NCI-H345 treated with DMSO at 0.1 percent for 48 hours (cell line): ENCODE results near the gene CHRM4.
"Not testable (repeated sequence)": the region's sequence is repeated elsewhere in the genome, so short reads cannot be mapped to it uniquely, and the experiment has no call there.

Source experiments
- DNase-seq: peaks from one replicate; lab custom pipeline; 2025; ENCODE audit not compliant: unreplicated experiment; lab: John Stamatoyannopoulos, UW

The CHRM4 gene

DNA sequence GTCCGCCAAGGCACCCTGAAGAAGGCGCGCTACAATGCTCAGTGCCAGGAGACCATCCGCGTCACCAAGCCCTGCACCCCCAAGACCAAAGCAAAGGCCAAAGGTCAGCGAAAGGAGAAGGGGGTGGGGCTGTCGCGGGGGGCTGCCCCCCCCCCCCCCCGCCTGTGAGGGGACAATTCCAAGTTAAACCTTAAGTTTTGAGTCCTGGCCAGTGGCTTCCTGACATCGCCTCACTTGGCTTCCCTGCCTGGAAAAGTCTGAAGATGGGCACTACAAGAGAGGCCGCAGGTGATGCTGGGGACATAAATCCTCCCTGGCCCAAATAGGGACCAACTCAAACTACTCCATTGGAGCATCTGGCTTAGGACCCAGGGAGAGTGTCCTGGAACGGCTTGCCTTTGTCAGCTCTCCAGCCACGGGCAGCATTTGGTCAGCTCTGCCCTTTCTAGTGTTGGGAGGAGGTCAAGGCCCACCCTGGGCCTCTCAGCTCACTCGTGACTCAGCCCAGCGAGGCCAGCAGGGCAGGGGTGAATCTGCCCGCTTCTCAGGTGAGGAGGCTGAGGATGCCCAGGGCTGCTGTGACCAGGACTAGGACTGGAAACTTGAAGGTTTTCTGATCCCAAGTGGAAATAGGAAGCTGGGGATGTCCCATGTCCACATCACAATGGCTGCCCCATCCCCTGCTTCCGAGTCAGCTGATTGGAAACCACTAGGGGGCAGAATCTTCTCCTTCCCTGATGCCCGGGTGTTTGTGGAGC is 8.8 kb downstream of the CHRM4 start:
- no peak for DNase-seq

DNA sequence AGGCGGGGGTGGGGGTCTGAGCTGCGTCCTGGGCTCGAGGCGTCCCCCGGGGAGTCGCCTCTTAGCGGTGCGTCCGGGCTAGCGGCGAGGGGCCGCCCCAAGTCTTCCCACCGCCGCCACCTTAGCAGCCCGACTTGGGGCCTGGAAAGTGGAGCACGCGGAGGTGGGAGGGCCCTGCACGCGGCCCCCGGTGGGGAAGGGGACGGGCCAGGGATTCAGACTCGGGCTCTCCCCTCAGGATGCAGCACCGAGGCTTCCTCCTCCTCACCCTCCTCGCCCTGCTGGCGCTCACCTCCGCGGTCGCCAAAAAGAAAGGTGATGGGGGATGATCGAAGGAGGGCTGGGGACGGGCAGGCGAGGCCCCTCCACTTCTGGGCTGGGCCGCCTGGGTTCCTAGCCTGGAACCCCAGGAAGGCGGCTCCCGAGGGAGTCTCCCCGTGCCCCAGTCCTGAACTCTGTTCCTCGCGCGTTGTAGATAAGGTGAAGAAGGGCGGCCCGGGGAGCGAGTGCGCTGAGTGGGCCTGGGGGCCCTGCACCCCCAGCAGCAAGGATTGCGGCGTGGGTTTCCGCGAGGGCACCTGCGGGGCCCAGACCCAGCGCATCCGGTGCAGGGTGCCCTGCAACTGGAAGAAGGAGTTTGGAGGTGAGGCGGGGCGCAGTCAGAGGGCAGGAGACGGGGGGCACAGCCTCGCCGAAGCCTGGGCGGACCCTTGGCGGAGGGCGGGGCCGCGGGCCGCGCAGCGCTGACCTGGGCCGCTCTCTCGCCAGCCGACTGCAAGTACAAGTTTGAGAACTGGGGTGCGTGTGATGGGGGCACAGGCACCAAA is 9.5 kb downstream of the CHRM4 start:
- DNase-seq, result no peak

DNA sequence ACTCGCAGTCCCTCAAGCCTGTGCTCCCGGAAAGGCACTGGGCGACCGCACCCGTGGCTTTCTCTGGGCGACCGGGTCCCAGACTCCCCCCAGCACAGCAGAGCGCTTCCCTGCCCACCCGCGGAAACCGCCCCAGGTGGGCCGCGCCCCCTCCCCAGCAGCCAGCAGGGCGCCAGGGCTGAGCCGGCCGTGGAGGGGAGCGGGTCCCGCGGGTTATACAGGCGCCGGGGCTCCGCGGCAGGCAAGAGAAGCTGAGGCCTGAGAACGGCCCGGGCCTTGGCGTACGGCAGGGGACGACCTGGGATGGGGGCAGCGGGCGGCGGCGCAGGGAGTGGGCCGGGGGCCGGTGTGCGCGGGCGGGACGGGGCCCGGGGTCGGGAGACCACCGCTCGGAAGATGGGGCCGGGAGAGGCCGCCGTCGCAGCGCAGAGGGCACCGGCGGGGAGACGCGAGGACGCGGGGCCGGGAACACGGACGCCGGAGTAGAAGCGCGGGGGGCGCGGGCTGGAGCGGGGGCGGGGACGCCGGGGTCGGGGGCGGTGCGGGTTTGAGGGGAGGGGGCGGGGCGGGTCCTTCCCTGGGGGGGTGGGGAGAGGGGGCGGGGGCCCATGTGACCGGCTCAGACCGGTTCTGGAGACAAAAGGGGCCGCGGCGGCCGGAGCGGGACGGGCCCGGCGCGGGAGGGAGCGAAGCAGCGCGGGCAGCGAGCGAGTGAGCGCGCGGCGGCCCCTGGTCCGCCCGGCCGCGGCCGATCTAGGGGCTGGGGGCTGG is 10.3 kb downstream of the CHRM4 start, which contains the start of gene MDK:
MDK (plus strand) TSS at position 622 of the 771 bp plus-strand sequence. CDS start 389 bp downstream, outside the sequence.
- peak; percentile 26 for DNase-seq

DNA sequence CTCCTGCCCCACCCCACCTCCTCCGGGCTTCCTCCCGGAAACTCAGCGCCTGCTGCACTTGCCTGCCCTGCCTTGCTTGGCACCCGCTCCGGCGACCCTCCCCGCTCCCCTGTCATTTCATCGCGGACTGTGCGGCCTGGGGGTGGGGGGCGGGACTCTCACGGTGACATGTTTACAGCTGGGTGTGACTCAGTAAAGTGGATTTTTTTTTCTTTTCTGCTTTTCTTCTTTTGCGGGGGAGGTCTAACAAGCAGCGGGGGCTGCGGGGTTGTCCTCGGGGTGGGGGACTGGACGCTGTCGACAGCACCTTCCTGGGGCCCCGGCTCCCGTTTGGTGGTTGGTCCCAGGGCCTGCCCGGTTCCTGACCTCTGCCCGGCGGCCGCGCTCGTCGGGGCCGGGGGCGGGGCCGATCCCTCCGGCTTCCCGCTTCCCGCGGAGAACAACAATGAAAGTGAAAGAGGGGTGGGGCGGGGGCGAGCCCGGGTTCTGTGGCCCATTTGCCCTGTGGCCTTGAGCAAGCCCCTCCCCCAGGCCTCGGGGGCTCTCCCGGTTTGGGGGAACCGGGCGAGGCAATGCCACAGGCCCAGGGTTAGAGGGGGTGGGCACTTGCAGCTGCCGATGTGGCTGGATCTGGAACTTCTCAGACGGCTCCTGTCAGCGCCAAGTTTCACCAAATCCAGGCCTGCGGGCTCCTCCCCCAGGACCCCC is 11.1 kb downstream of the CHRM4 start:
- DNase-seq, result peak; percentile 26

DNA sequence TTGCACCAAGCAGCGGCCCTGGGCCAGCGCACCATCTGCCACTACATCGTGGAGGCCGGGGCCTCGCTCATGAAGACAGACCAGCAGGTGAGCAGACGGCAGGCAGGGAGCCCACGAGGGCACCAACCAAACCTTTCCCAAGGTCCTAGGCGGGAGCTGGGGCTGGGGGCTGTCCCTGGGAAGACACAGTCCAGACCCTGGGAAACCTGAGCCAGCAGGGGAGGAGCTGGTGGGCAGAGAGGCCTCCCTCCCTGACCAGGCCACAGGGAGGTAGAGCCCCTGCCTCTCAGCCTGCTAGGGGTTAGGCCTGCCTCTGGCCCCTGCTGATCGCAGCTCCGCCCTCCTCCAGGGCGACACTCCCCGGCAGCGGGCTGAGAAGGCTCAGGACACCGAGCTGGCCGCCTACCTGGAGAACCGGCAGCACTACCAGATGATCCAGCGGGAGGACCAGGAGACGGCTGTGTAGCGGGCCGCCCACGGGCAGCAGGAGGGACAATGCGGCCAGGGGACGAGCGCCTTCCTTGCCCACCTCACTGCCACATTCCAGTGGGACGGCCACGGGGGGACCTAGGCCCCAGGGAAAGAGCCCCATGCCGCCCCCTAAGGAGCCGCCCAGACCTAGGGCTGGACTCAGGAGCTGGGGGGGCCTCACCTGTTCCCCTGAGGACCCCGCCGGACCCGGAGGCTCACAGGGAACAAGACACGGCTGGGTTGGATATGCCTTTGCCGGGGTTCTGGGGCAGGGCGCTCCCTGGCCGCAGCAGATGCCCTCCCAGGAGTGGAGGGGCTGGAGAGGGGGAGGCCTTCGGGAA is 11.9 kb downstream of the CHRM4 start:
- DNase-seq, result not testable (repeated sequence)

GRCh38 chr11:46378811-46379481 is 12.6 kb downstream of the CHRM4 start:
- DNase-seq, result no peak

DNA sequence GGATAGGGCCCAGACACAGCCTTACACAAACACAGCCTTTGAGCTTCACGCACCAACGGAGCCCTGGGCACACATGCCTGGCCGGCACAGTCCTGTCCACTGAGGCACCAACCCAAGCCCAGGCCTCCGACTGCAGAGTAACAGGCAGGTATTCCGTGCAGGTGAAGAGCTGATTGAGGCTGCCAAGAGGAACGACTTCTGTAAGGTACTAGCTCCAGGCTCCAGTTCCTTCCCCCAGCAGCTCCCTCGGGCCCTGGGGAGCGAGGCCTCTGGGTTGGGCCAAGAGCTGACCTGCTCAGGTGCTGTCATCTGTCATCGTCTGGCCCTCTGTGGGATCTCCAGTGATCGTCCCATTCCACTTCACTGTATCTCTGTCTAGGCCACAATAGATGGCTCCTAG is 13.3 kb downstream of the CHRM4 start:
- DNase-seq, result no peak

- DNase-seq, result no peak
Measured at GRCh38 chr11:46377831-46378230, 13.7 kb downstream of the CHRM4 start.

GRCh38 chr11:46377290-46377689 is 14.3 kb downstream of the CHRM4 start:
- DNase-seq, result no peak

DNA sequence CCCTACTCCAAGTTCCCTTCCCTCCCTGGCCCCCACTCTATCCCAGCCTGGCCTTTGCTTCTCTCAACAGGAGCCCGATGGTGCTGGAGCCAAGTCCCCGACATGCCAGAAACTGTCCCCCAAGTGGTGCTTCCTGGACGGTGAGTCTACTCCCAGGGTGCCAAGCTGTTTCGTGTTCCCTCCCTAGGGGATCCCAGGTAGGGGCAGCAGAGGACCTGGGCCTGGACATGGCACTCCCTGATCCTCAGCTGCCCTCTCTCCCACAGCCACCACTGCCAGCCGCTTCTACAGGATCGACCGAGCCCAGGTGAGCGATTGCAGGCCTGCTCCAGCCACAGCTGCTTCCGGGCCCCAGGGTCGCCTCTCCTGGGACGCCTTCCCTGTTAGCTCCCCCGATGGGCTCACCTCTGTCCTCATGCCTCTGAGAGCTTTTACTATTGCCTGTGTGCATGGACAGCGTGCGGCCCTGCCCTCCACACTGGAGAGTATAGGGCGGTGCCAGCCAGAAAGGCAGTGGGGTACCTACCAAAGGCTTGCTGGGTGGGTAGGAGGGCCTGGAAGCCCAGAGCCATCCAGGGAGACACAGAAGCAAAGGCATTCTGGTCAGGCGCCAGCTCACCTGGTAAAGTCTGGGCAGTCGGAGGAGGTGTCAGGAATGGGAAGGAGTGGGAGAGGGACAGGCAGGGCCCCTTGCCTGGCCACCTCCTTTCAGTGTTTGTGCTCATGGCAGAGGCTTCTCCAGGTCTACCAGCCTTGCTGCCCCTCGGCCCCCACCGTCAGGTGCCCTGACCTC is 15.1 kb downstream of the CHRM4 start:
- DNase-seq, result no peak

DNA sequence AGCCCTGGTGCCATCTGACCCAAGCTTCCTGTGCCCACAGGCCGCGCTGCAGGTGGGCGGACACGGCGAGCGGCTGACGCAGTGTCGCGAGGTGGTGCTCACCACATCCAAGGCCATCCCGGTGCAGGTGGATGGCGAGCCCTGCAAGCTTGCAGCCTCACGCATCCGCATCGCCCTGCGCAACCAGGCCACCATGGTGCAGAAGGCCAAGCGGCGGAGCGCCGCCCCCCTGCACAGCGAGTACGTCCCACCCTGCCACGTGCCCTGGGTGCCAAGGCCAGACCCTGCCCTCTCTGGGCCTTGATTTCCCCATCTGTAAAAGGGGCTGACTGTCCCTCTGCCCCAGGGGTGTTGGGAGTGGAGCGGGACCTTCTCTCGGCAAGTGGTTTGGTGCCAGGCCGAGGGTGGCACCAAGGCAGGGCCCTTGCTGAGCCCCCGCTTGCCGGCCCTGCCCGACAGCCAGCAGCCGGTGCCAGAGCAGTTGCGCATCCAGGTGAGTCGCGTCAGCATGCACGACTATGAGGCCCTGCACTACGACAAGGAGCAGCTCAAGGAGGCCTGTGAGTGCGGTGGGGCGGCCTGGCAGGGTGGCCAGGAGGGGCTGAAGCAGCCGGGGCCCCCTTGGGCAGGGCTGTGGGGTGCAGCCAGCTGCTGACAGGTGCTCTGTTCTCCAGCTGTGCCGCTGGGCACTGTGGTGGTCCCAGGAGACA is 16.0 kb downstream of the CHRM4 start:
- DNase-seq, result no peak

GRCh38 chr11:46374815-46375214 is 16.8 kb downstream of the CHRM4 start:
- no peak for DNase-seq

GRCh38 chr11:46373787-46374740 is 17.5 kb downstream of the CHRM4 start:
- DNase-seq, result no peak

DNA sequence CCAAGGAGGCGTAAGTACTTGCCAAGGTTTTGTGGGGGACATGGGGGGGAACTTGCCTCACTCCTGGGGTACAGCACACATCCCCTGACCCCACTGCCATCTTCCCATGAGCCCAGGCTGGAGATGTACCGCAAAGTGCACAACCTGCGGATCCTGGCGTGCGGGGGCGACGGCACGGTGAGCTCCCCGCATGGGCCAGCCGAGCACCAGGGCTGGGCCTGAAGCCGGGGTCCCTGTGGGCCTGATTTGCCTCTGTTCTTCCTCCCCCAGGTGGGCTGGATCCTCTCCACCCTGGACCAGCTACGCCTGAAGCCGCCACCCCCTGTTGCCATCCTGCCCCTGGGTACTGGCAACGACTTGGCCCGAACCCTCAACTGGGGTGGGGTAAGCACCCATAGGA is 19.1 kb downstream of the CHRM4 start:
- DNase-seq, result not testable (repeated sequence)

DNA sequence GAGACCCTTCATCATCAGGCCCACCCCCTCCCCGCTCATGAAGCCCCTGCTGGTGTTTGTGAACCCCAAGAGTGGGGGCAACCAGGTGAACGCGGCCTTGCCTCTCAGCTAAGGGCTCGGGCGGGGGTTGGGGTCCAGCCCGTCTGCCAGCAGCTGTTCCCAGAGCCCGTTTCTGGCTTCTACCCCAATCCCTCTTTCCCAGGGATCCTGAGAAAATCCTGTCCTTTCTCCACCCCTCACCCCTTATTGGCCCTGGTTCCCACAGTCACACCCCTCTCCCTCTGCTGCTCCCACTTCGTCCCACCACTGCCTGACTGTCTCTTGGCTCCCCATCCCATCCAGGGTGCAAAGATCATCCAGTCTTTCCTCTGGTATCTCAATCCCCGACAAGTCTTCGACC is 19.5 kb downstream of the CHRM4 start:
- no peak for DNase-seq

DNA sequence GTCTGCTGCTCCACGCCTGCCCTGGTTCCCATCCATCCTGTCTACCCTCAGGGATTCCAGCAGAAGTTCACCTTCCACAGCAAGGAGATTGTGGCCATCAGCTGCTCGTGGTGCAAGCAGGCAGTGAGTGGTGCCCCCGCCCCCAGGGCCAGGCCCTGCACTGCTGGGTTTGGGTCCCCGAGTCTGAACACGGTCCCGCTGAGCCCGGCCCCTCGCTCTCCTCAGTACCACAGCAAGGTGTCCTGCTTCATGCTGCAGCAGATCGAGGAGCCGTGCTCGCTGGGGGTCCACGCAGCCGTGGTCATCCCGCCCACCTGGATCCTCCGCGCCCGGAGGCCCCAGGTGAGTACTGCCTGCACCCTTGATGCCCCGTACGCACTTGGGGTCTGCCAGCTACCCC is 20.3 kb downstream of the CHRM4 start:
- DNase-seq, result not testable (repeated sequence)

GRCh38 chr11:46370253-46370652 is 21.3 kb downstream of the CHRM4 start:
- DNase-seq, result no peak
